HT-29 (cell line): Measurements from ENCODE around the gene BMP8B. TPM values are rescaled to one million over a fixed set of nuclear protein-coding genes. Genes with fewer than 3 reads are reported as not detected.
"Not testable (repeated sequence)": the region's sequence is repeated elsewhere in the genome, so short reads cannot be mapped to it uniquely, and the experiment has no call there.

Experiments
- DNase-seq: peaks from one replicate; pipeline ENCODE4 v3.0.0-alpha.2; 2015; ENCODE audit warnings: low spot score
- total RNA-seq: library from RNA; depleted of rRNA; stranded (reverse); fragments of >200 nt; shearing (Covaris generic); gene quantifications from 2 replicates; pipeline ENCODE4 v1.2.3, GENCODE V29; 2014; rRNA removed

BMP8B gene, protein sequence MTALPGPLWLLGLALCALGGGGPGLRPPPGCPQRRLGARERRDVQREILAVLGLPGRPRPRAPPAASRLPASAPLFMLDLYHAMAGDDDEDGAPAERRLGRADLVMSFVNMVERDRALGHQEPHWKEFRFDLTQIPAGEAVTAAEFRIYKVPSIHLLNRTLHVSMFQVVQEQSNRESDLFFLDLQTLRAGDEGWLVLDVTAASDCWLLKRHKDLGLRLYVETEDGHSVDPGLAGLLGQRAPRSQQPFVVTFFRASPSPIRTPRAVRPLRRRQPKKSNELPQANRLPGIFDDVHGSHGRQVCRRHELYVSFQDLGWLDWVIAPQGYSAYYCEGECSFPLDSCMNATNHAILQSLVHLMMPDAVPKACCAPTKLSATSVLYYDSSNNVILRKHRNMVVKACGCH
- 2.9 and 3.5 TPM in 2 replicates for total RNA-seq

DNA sequence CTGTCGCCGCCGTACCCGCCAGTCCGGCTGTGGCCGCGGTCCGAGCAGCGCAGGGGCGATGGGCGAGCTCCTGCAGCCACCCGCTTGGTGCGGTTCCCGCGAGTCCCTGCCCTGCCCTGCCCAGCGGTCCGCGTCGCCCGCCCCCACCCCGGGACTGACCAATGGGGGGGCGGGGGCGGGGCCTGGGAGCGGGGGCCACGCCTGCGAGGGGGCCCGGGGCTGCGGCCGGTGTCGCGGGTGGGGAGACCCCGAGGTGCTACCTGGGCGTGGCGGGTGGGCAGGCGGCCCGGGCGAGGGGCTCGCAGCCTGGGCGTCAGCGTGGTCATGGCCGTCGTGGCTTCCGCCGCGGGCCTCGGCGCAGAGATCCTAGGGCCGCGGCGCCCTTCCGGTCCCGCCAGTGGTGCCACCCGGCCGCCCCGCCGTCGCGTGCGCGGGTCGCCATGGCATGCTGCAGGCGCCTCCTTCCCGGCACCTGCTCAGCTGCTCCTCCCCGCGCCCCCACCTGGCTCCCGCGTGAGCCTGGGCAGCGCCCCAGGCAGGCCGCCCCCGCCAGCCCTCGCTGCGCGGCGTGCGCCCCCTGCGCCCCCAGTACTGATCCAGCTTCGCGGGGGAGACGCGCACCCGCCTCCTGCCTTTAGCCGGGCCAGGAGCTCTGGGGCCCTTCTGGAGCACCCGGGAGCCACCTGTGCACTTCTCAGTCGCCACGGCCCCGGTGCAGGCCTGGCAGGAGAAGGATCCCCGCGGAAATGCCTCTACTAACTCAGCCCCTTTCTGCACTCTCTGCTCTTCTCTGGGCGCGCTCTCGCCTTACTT is at the start of gene BMP8B:
BMP8B (minus strand) TSS at position 108 of the 813 bp plus-strand sequence. CDS start 380 bp downstream, outside the sequence.
- DNase-seq, result peak; percentile 69

DNA sequence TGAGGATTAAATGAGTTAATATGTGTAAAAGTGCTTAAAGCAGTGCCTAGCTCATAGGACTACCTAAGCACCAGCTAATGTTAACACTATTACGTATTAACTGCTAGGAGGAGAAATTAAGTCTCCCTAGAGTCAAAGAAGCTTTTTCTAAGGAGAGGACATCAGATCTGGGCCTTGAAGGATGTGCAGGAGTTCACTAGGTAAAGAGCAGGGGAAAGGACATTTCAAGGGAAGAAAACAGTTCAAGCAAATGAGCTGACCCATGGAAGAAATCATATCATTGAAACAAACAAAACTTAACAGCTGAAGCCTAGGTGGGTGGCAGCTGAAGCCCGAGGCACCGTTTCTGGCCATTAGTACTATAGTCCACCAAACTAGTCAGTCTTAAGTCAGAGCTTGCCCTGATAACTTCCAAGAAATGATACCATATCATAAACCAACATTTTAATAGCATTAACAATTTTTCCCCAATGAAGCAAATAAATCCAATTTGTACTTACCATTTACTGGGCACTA is 48.0 kb upstream of the BMP8B start:
- DNase-seq, result no peak

DNA sequence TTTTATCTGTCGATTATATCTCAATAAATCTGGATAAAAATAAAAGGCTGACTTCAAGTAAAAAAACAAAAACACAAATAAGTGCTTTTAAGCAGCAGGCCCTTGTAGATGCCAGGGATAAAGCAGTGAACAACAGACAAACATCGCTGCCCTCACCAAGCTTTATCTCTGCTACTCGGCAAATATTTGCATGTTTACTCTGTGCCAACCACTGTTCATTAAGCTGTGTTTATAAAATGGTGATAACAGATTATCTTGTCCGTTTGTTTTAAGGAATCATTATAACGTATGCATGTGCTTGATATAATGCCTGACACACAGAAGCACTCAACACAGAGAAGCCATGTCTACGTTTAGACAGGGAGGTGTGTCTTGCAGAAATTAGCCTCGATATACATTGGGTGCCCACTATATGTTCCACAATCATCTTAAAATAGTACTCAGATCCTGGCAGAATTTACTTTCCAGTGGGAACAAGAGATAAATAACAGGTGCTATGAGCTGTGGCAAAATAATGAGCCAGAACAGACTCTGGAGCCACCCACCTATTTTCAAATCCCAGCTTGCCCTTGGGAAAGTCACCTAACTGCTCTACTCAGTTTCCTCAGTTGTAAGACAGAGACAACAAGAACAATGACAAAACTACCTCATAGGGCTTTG is 47.4 kb upstream of the BMP8B start:
- DNase-seq, result no peak

DNA sequence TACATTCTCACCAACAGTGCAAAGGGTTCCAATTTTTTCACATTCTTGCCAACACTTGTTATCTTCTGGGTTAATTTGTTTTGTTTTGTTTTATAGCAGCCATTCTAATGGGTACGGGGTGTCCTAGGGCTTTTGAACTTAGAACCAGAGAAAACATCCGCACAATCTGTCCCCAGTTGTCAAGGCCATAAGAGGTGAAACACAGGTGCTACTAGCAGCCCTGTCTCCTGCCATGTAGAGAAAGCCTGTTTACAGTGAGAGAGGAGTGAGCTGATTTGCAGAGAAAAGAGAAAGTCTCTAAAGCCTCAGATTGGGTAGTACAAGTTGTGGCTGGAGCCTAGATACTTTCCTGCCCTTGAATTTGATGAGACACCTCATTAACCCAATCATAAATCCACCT is 46.4 kb upstream of the BMP8B start:
- DNase-seq, result no peak

DNA sequence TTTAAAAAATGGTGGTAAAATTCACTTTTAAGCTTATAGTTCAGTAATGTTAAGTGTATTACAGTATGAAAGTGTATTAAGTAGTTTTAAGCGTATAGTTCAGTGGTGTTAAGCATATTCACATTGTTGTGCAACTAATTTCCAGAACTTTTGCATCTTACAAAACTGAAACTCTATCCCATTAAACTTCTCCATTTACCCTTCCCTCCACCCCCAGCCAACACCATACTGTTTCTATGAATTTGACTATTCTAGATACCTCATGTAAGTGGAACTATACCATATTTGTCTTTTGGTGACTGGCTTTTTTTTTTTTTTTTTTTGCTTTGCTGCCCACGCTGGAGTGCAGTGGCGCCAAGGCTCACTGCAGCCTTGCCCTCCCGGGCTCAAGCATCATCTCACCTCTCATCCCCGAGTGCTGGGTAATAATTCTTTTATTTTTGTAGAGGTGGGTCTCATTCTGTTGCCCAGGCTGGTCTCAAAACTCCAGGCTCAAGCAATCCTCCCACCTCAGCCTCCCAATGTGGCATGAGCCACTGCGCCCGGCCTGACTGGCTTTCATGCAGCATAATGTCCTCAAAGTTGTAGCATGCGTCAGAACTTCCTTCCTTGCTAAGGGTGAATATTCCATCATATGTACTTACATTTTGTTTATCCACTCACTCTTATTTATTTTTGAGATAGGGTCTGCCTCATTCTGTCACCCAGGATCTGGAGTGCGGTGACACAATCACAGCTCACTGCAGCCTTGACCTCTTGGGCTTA is 45.1 kb upstream of the BMP8B start:
- no peak for DNase-seq

DNA sequence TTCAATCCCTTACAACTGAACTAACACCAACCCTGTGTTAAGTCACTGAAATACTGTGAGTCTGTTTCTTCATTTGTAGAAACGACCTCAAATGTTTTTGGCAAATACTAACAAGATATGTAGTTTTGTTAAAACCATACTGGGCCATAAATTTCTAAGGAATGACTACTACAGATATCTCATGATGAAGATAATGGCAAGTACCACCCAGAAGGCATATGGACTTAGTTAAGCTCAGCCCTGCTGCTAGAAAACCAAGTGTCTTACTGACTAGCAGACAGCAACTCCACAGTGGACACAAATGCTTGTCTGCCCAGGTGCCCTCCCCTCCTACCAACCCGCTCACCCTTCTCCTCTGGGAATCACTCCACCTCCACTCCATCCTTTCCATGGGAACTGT is 44.5 kb upstream of the BMP8B start:
- DNase-seq, result no peak

DNA sequence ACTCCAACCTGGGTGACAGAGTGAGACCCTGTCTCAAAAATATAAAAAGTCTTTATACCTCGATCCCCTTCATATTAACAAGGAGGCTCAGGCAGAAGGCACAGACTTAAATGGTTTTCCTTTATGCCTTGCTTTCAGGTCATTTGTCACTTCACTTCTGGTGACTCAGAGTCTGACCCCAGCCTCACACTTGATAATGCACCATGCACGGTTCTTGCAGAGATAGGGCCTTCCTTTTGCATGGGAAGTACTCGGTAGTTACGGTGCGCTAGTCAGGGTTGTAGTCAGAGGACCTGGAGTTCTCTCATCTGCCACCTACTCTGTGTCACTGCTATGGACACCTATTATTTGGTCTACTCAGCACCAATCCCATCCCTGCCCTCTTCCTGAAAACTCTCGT is 43.6 kb upstream of the BMP8B start:
- DNase-seq, result no peak

DNA sequence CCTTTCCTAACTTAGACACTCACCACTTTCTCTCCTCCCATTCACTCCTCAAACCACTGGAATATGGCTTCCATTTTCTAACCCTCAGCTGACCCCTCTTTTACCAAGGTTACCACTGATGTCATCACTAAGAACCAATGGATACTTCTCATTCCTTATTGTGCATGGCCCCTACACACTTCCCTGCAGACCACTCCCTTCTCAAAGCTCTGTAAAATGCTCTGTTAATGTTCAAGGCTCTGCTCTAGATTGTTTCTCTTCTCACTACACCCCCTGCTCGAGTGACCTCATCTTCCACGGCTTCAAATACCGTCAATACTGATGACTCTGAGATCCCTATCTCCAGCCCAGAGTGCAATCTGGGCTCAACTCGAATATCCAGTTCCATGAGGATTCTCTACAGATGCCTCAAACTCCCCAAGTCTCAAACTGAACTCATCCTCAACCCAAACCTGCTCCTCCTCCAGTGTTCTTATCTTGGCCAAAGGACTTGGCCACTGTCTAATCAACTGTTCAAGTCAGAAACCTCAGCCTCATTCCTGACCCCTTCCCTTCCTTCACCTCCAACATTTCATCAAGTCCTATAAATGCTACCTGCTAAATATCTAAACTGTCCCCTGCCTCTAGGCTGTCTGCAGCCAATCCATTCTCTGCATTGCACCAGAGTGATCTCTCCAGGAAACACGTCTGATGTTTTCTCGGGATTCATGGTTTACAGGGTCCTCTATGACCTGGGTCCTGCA is 41.3 kb upstream of the BMP8B start:
- peak; percentile 36 for DNase-seq

DNA sequence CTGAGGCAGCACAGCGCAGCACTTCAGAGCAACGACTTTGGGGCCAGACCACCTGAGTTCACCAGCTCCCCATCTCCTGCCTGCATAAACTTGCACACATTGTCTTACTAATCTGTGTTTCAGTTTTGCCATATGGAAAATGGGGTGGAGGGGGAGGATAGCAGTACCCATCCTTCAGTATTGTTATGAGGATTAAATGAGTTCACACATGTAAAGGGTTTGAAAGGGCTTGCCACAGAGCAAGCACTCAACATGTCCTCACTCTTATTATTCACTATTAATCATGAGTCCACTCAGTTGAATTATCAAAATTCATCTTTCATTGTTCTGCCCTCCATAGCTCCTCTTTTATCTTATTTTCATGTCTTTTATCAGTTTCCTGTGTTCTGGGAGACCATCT is 40.1 kb upstream of the BMP8B start:
- no peak for DNase-seq

DNA sequence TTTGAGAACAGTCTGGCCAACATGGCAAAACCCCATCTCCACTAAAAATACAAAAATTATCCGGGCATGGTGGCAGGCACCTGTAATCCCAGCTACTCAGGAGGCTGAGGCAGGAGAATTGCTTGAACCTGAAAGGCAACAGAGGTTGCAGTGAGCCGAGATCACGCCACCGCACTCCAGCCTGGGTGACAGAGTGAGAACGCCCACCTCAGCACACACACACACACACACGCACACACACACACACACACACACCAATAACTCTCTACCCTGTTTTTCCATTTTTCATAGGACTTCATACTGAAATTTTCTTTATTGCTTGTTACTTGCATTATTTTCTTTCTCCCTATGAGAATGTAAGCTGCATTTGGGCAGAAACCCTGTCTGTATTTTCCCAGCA is 39.6 kb upstream of the BMP8B start:
- DNase-seq, result not testable (repeated sequence)

DNA sequence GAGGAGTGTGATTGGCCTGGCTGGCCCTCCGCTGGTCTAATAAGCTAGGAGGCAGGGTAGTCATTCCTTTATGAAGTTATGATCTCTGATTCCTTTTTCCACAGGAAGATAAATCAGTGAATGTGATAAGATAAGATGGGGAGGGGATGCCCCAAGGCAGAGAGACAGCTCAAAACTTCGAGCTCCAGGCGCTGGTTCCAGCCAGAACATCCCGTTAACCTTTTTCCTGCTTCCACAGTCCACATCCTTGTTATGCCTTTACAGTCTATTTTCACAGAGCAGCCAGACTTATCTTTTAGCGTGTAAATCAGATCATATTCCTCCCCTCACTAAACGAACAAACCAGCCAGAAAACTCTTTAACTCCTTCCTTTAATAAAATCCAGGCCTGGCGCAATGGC is 38.5 kb upstream of the BMP8B start:
- DNase-seq, result no peak

DNA sequence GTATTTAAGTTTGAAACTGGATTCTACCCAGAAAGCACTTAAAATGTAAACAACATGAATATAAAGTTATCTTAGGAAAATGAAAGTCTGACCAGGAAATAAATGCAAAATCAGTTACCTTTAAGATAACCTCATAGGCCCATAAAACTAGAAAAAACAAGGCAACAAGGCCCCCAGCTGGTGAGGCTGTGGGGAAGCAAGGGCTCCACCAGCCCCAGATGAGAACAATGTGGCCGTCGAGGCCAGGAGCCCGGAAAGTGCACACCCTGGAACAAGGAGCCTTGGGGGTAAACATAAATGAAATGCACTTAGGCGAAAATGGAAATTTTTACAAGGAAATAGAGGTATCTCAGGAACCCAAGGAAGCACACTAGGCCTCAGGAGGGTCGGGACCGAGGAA is 37.9 kb upstream of the BMP8B start:
- no peak for DNase-seq

DNA sequence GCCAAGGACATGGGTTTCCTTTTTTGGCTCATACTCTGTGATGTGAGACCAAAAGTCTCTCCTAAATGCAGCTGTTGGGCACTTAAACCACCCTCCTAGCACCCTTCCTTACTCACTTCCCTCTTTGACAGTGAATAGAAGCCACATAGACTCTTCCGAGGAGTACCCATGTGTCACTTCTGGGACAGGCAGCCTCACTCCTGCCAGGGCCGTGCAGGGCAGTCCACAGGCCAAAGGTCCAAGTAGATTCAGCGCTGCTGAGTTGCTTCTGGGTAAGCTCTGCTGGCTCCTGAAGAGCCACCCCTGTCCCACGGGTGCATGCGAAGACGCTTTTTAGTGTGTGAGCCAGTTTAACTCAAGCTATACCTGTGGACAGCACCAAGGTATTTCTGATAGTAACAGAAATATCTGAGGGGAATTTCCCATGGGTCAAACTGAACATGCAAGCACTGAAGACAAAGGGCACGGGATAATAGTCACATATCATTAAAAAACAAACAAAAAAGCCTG is 36.8 kb upstream of the BMP8B start:
- no peak for DNase-seq

DNA sequence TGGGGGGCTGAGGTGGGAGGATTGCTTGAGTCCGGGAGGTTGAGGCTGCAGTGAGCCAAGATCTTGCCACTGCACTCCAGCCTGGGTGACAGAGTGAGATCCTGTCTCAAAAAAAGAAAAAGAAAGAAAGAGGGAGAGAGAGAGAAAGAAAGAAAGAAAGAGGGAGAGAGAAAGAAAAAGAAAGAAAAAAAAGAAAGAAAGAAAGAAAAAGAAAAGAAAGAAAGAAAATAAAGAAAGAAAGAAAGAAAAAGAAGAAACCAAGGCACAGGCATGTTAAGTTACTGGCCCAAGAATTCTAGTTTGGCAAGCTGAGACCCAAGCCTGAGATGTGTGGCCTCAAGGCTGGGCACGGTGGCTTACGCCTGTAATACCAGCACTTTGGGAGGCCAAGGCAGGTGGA is 34.8 kb upstream of the BMP8B start:
- DNase-seq, result not testable (repeated sequence)

DNA sequence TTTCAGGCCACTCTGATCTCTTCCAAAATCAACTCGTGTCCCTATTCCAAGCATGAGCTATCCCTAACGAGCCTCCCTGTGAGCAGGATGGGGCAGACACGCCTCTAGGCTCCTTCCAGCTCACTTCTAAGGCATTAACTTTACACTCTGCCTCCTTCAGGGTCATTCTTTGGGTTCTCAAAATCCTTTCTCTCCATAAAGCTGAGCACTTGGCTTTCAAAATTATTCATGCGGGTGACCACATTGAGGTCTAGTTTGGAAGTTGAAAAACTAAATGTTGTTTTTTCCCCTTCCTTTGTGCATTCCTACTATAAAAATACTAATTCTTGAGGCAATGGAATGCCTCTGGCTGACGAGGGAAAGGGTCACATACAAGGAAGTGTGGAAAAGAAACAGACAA is 33.5 kb upstream of the BMP8B start:
- no peak for DNase-seq

DNA sequence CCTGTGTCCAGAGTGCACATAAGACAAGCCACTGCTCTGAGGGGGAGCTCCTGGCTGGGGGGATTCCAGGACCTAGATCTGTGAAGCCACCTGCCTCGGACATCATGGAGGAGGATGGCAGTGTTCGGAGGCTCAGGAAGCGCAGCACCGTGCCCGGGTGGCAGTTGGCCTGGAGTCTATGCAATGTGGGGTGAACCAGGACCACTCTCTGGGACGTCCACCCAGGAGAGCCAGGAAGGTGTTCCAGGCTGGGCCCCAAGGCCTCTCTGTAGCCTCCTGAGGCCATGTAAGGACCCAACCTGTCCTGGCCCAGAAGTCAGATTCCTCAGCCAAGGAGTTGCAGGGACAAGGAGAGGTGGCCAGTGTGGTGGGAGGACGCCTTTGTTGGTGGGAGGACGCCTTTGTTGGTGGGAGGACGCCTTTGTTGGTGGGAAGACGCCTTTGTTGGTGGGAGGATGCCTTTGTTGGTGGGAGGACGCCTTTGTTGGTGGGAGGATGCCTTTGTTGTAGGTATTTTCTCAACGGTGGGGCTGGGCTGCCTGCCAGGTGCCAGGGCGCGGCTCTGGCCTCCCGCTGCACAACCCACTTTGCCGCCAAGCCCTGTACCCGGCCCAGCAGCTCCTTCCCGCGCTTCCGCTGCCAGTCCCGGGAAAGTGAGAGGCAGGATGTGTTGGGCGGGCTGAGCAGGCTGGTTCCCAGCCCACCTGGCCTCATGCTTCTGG is 30.6 kb upstream of the BMP8B start:
- DNase-seq, result peak; percentile 44

DNA sequence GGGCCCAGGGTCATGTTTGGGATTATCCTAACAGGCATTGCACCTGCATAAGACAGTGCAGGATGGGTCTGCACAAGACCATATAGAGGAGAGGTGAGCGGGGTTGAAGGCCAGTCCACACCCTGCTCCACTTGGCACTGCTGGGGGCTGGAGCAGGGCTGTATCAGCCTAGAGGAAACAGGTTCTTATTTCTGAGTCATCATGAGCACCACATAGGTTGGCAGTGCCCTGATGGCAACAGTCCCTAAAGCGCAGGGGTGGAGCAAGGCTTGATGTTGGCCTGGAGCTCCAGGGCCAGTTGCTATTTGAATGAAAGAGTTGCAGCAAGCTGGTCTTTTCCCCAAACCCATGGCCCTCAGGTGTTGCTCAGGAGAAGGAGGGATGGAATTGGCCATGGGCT is 29.8 kb upstream of the BMP8B start:
- DNase-seq, result peak; percentile 69

DNA sequence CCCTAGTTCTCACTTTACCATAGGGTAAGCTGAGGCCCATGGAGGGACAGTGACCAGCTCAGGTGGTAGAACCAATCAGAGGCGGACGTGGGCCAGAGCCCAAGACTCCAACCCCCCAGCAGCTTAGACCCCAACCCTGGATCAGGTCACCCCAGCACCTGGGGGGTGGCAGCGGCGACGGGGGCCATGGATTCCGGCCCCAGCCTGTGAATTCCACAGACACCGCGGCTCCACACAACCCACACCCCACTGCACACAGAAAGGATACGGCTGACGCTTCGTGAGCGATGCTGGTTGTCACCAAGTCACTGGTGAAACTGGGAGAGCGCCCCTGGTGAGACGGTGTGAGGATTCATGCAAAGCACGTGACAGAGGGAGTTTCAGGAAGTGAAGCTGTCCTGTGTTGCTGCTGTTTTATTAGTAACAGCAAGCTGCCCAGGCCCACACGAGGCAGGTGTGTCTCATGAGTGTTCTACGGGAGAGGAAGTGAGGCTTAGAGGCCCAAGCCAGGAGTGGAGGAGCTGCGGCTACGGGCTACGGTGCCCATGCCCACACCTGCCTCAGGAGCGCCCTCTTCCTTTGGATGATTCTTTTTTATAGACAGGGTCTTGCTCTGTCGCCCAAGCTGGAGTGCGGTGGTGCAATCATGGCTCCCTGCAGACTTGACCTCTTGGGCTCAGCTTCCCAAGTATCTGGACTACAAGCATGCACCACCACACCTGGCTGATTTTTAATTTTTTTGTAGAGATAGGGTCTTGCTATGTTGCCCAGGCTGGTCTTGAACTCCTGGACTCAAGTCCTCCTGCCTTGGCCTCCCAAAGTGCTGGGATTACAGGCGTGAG is 28.6 kb upstream of the BMP8B start:
- DNase-seq, result peak; percentile 86
